NCI-H526 (cell line): ENCODE results near the gene ZSCAN1.
"Not testable (repeated sequence)": the region's sequence is repeated elsewhere in the genome, so short reads cannot be mapped to it uniquely, and the experiment has no call there.

ENCODE experiments used
- DNase-seq, 2 experiments: peaks; one replicate each; lab custom pipeline; 2025; lab: John Stamatoyannopoulos, UW

The ZSCAN1 gene

GRCh38 chr19:58033741-58034476 lies at the start of gene ZSCAN1:
TSS of gene ZSCAN1 (plus strand) at chr19:58034025. CDS start at chr19:58037837, 3,812 bp downstream.
- DNase-seq = no peak

GRCh38 chr19:57992841-57993240 lies 41.0 kb upstream of the ZSCAN1 start:
- DNase-seq = no peak

- no peak for DNase-seq
These were observed 33.1 kb upstream of the ZSCAN1 start for GRCh38 chr19:58000677-58001076.

GRCh38 chr19:58001895-58002369 lies 31.9 kb upstream of the ZSCAN1 start:
- DNase-seq = peak; percentile 35 to 62

- DNase-seq = peak; percentile 66 to 90
These were observed 31.2 kb upstream of the ZSCAN1 start, which contains the start of gene ZNF606 for GRCh38 chr19:58002384-58003173. TSS of gene ZNF606 (minus strand) at chr19:58002820. CDS start at chr19:58001319, 1,501 bp downstream.

- peak in 1 of 2 experiments; percentile 35 for DNase-seq
These were observed 30.5 kb upstream of the ZSCAN1 start for GRCh38 chr19:58003174-58003828.

GRCh38 chr19:58007285-58007684 lies 26.5 kb upstream of the ZSCAN1 start:
- DNase-seq = peak in 1 of 2 experiments; percentile 4

GRCh38 chr19:58008877-58009276 lies 24.9 kb upstream of the ZSCAN1 start:
- not testable (repeated sequence) for DNase-seq

- peak in 1 of 2 experiments; percentile 35 for DNase-seq
These were observed 24.5 kb upstream of the ZSCAN1 start for GRCh38 chr19:58009301-58009665.

- DNase-seq = peak; percentile 43 to 90
These were observed 24.0 kb upstream of the ZSCAN1 start for GRCh38 chr19:58009666-58010301.

- DNase-seq = peak in 1 of 2 experiments; percentile 9
These were observed 23.3 kb upstream of the ZSCAN1 start for GRCh38 chr19:58010507-58010906.

GRCh38 chr19:58014141-58014540 lies 19.7 kb upstream of the ZSCAN1 start:
- DNase-seq = no peak

GRCh38 chr19:58020129-58020528 lies 13.7 kb upstream of the ZSCAN1 start:
- no peak for DNase-seq

GRCh38 chr19:58021541-58022282 lies 12.1 kb upstream of the ZSCAN1 start:
- DNase-seq = peak; percentile 52 to 80

- DNase-seq = no peak
These were observed 11.6 kb upstream of the ZSCAN1 start for GRCh38 chr19:58022283-58022660.

GRCh38 chr19:58024661-58025060 lies 9.2 kb upstream of the ZSCAN1 start:
- DNase-seq = no peak

- DNase-seq = no peak
These were observed 610 bp downstream of the ZSCAN1 start for GRCh38 chr19:58034477-58034793.

GRCh38 chr19:58035863-58036262 lies 2.0 kb downstream of the ZSCAN1 start:
- no peak for DNase-seq

GRCh38 chr19:58037927-58038687 lies 4.3 kb downstream of the ZSCAN1 start:
- no peak for DNase-seq

- no peak for DNase-seq
These were observed 4.9 kb downstream of the ZSCAN1 start for GRCh38 chr19:58038688-58039204.
